ENCODE data around the gene MBD3. TPM values are rescaled to one million over a fixed set of nuclear protein-coding genes. Genes with fewer than 3 reads are reported as not detected.

MBD3 gene
- total and polyA plus RNA-seq, 2 of the 4 experiments (the other 2 are of a cell fraction) = 42.5 to 66.3 TPM

GRCh38 chr19:1567848-1568227 is 24.8 kb downstream of the MBD3 start:
- Histone ChIP-seq H2BK5ac (ENCODE audit: low read depth, low read length, poor library complexity, severe bottlenecking) (no peak overlapping the region), H3K23ac (ENCODE audit: low read depth, low read length) (no peak overlapping the region), H4K20me1 (ENCODE audit: insufficient read depth, low read length) (peaks cover 45% of the 10 kb centered on the region), H3K4me3 (ENCODE audit: insufficient read depth, low read depth, low read length) (peak overlapping the region; percentile 97), H3K27ac (ENCODE audit: insufficient read depth, low read length) (no peak overlapping the region), H3K4me1 (ENCODE audit: control insufficient read depth, insufficient read depth, low read length) (peaks cover 8% of the 10 kb centered on the region), H2BK15ac (ENCODE audit: low read depth, low read length) (no peak overlapping the region), H3K9me3 (ENCODE audit: control insufficient read depth, insufficient read depth, low read length) (no peaks in the 10 kb centered on the region), H4K5ac (ENCODE audit: low read depth, low read length) (no peak overlapping the region), H2BK120ac (ENCODE audit: low read depth, low read length) (no peak overlapping the region), H3K14ac (replicated peaks; ENCODE audit: low read depth, low read length) (no peak overlapping the region), H2AK9ac (replicated peaks; ENCODE audit: low read depth, low read length, poor library complexity) (no peak overlapping the region), H3K4me2 (ENCODE audit: low read depth, low read length) (no peak overlapping the region), H3K56ac (ENCODE audit: extremely low read depth, insufficient read depth, low read length) (no peak overlapping the region), H3K18ac (ENCODE audit: low read depth, low read length) (no peak overlapping the region), H3K27me3 (ENCODE audit: control insufficient read depth, insufficient read depth, low read length) (no peaks in the 10 kb centered on the region; the same call in 1 of the 2 replicates), H2AK5ac (ENCODE audit: low read depth, low read length) (no peak overlapping the region), H3K9ac (ENCODE audit: low read depth, low read length) (no peak overlapping the region), H2AFZ (replicated peaks; ENCODE audit: low read length, poor library complexity) (no peak overlapping the region), H3K36me3 (ENCODE audit: control insufficient read depth, insufficient read depth, low read length) (peaks cover 3% of the 10 kb centered on the region; the same call in 1 of the 2 replicates), H3K79me1 (ENCODE audit: low read depth in 1 of 2, low read length in 2 of 2) (peaks cover 0 to 27% of the 10 kb centered on the region in 2 experiments; a peak in 2 of 4 replicates), H4K91ac (ENCODE audit: insufficient read depth, low read depth, low read length) (no peak overlapping the region), H3K4ac (ENCODE audit: low read depth, low read length) (no peak overlapping the region), H2BK20ac (ENCODE audit: low read depth, low read length) (no peak overlapping the region), H3K9me1 (ENCODE audit: insufficient read depth, low read length) (peaks cover 10% of the 10 kb centered on the region), H4K8ac (ENCODE audit: low read depth in 2 of 2, low read length in 2 of 2) (no peak overlapping the region)
- in situ Hi-C loops (cut with MboI; ENCODE audit: low sequenced_read_pairs) = no loop called here
- ChIA-PET POLR2A (ENCODE audit: unreplicated experiment) (no interaction called here), CTCF (no interaction called here)
- 0% methylated on average over 1 of the region's 73 CpGs; no CpG with 5 or more reads in 1 of the 2 experiments for WGBS, 2 experiments (ENCODE audit: extremely low coverage in 2 of 2, insufficient read length in 1 of 2)
- BruUV-seq (replicated peaks) = no TSS peak
- DNase-seq (no peak), ATAC-seq (ENCODE audit: low read depth) (peak; percentile 27)
- TF ChIP-seq NFE2L2 (IDR thresholded peaks at IDR 0.05; ENCODE audit: low read depth, low read length) (no peak), MAFK (IDR thresholded peaks at IDR 0.05; ENCODE audit: low read depth, low read length) (no peak), MXI1 (IDR thresholded peaks at IDR 0.05; ENCODE audit: borderline replicate concordance, low read depth, low read length) (no peak), BHLHE40 (IDR thresholded peaks at IDR 0.05; ENCODE audit: low read depth, low read length) (no peak), CHD1 (IDR thresholded peaks at IDR 0.05; ENCODE audit: low read depth, low read length) (no peak), SMC3 (IDR thresholded peaks at IDR 0.05; ENCODE audit: low read depth, low read length) (no peak), MAZ (IDR thresholded peaks at IDR 0.05; ENCODE audit: borderline replicate concordance, low read depth, low read length) (no peak), RFX5 (IDR thresholded peaks at IDR 0.05; ENCODE audit: low read depth, low read length) (no peak), RCOR1 (IDR thresholded peaks at IDR 0.05; ENCODE audit: insufficient replicate concordance, low read length) (no peak), RAD21 (IDR thresholded peaks at IDR 0.05; ENCODE audit: low read length) (no peak), POLR2A (IDR thresholded peaks at IDR 0.05; ENCODE audit: low read depth, low read length) (no peak), CEBPB (IDR thresholded peaks at IDR 0.05; ENCODE audit: low read depth, low read length) (no peak), FOS (IDR thresholded peaks at IDR 0.05; ENCODE audit: low read depth, low read length) (no peak)
- TF ChIP-seq, protein P1, sequence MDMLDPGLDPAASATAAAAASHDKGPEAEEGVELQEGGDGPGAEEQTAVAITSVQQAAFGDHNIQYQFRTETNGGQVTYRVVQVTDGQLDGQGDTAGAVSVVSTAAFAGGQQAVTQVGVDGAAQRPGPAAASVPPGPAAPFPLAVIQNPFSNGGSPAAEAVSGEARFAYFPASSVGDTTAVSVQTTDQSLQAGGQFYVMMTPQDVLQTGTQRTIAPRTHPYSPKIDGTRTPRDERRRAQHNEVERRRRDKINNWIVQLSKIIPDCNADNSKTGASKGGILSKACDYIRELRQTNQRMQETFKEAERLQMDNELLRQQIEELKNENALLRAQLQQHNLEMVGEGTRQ (IDR thresholded peaks at IDR 0.05; ENCODE audit: low read depth, low read length) = no peak
- TF ChIP-seq, protein P2, sequence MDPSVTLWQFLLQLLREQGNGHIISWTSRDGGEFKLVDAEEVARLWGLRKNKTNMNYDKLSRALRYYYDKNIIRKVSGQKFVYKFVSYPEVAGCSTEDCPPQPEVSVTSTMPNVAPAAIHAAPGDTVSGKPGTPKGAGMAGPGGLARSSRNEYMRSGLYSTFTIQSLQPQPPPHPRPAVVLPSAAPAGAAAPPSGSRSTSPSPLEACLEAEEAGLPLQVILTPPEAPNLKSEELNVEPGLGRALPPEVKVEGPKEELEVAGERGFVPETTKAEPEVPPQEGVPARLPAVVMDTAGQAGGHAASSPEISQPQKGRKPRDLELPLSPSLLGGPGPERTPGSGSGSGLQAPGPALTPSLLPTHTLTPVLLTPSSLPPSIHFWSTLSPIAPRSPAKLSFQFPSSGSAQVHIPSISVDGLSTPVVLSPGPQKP (IDR thresholded peaks at IDR 0.05; ENCODE audit: borderline replicate concordance, low read depth, low read length) = no peak
- TF ChIP-seq, protein P3, sequence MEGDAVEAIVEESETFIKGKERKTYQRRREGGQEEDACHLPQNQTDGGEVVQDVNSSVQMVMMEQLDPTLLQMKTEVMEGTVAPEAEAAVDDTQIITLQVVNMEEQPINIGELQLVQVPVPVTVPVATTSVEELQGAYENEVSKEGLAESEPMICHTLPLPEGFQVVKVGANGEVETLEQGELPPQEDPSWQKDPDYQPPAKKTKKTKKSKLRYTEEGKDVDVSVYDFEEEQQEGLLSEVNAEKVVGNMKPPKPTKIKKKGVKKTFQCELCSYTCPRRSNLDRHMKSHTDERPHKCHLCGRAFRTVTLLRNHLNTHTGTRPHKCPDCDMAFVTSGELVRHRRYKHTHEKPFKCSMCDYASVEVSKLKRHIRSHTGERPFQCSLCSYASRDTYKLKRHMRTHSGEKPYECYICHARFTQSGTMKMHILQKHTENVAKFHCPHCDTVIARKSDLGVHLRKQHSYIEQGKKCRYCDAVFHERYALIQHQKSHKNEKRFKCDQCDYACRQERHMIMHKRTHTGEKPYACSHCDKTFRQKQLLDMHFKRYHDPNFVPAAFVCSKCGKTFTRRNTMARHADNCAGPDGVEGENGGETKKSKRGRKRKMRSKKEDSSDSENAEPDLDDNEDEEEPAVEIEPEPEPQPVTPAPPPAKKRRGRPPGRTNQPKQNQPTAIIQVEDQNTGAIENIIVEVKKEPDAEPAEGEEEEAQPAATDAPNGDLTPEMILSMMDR (conservative IDR thresholded peaks at IDR 0.05; ENCODE audit: low read depth, low read length) = no peak
- intact Hi-C loops (cut with micrococcal nuclease) = loop anchor here (10.0 kb wide), 1 partner anchor 987 kb away; no protein-coding TSS in a partner anchor
- dilution Hi-C loops (cut with HindIII; ENCODE audit: low sequenced_read_pairs, unreplicated experiment) = no loop called here
